Kidney epithelial cell (primary cell): Measurements from ENCODE around the gene TSEN34. TPM values are rescaled to one million over a fixed set of nuclear protein-coding genes. Genes with fewer than 3 reads are reported as not detected.
"Not testable (repeated sequence)": the region's sequence is repeated elsewhere in the genome, so short reads cannot be mapped to it uniquely, and the experiment has no call there.

Experiments
- DNase-seq: peaks from one replicate; pipeline ENCODE4 v3.0.0-alpha.2; 2010; ENCODE audit warnings: low read depth
- H3K27me3 ChIP-seq: 2 replicates; pipeline ENCODE4 v1.6.0; 2011; ENCODE audit warnings: low read length; ENCODE audit not compliant: control insufficient read depth, insufficient read depth
- H3K36me3 ChIP-seq: 2 replicates; pipeline ENCODE4 v1.5.1; 2011; ENCODE audit warnings: low read length; ENCODE audit not compliant: control insufficient read depth, insufficient read depth
- H3K4me3 ChIP-seq: 2 replicates; pipeline ENCODE4 v1.5.1; 2011; ENCODE audit warnings: low read depth, mild to moderate bottlenecking, control low read depth, low read length
- CTCF ChIP-seq: IDR thresholded peaks from 2 replicates; pipeline ENCODE4 v1.5.1; 2011; ENCODE audit warnings: mild to moderate bottlenecking, moderate library complexity, low read length, control low read depth, inconsistent platforms; ENCODE audit not compliant: insufficient read depth, poor library complexity, severe bottlenecking
- total RNA-seq: library from RNA; depleted of rRNA; stranded (reverse); fragments of >200 nt; gene quantifications from 2 replicates; pipeline ENCODE4 v1.2.3, GENCODE V29; 2015

Gene TSEN34
- total RNA-seq, 1 donor from 2014 or later: 108 TPM

- peaks cover 6% of the 10 kb centered on the region for H3K36me3 ChIP-seq
These were observed 20.1 kb downstream of the TSEN34 start for GRCh38 chr19:54211235-54211634.

DNA sequence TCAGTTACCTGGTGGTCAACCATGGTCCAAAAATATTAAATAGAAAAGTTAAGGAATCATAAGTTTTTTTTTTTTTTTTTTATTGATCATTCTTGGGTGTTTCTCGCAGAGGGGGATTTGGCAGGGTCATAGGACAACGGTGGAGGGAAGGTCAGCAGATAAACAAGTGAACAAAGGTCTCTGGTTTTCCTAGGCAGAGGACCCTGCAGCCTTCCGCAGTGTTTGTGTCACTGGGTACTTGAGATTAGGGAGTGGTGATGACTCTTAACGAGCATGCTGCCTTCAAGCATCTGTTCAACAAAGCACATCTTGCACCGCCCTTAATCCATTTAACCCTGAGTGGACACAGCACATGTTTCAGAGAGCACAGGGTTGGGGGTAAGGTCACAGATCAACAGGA lies 23.1 kb downstream of the TSEN34 start:
- not testable (repeated sequence) for H3K27me3 ChIP-seq, H3K36me3 ChIP-seq, DNase-seq, H3K4me3 ChIP-seq

More at GRCh38 chr19:54211235-54211634, 20.1 kb downstream of the TSEN34 start:
- TF ChIP-seq CTCF: no peak
- H3K27me3 ChIP-seq: peaks cover 2% of the 10 kb centered on the region
- no peak for DNase-seq
- no peak overlapping the region for H3K4me3 ChIP-seq

DNA sequence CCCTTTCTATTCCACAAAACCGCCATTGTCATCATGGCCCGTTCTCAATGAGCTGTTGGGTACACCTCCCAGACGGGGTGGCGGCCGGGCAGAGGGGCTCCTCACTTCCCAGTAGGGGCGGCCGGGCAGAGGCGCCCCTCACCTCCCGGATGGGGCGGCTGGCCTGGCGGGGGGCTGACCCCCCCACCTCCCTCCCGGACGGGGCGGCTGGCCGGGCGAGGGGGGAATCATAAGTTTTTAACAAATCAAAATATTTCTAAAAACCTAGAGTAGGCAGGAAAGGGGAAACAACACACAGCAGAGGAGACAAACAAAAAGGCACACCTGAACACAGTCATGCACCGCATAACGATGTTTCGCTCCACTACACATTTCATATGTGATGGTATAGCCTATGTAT lies 23.6 kb downstream of the TSEN34 start:
- H3K4me3 ChIP-seq, H3K36me3 ChIP-seq, H3K27me3 ChIP-seq, DNase-seq: not testable (repeated sequence)

DNA sequence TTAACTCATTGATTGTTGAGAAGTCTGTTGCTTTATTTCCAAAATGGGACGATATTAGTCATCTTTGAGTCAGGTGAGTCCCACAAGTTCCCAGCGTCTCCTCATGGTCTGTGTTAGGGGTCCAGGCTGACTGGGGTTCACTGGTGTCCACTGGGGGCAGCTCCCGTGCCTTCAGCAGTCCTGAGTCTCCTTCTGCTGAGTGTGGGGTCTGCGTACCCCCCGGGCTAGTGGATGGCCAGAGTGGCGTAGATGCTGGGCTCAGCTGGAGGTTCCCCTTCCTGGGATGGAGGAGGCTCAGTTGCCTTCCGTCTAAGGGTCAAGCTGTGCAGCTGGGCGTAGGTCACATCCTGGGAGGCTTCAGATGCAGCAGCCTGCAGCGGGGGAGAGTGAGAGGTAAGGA lies 25.8 kb downstream of the TSEN34 start:
- Histone ChIP-seq H3K36me3 (no peaks in the 10 kb centered on the region), H3K27me3 (peaks cover 2% of the 10 kb centered on the region), H3K4me3 (no peak overlapping the region)
- TF ChIP-seq CTCF: no peak
- DNase-seq: no peak

- not testable (repeated sequence) for H3K36me3 ChIP-seq, H3K27me3 ChIP-seq, H3K4me3 ChIP-seq, DNase-seq
These were observed 26.6 kb downstream of the TSEN34 start for GRCh38 chr19:54217517-54218247.

GRCh38 chr19:54218259-54218658 lies 27.2 kb downstream of the TSEN34 start:
- H3K4me3 ChIP-seq: no peak overlapping the region
- TF ChIP-seq CTCF: no peak
- no peaks in the 10 kb centered on the region for H3K36me3 ChIP-seq
- no peak for DNase-seq
- H3K27me3 ChIP-seq: peaks cover 12% of the 10 kb centered on the region

GRCh38 chr19:54218960-54219661 lies 28.0 kb downstream of the TSEN34 start:
- H3K4me3 ChIP-seq: no peak overlapping the region
- H3K36me3 ChIP-seq: no peaks in the 10 kb centered on the region
- TF ChIP-seq CTCF: no peak
- no peak for DNase-seq
- H3K27me3 ChIP-seq: peaks cover 14% of the 10 kb centered on the region

DNA sequence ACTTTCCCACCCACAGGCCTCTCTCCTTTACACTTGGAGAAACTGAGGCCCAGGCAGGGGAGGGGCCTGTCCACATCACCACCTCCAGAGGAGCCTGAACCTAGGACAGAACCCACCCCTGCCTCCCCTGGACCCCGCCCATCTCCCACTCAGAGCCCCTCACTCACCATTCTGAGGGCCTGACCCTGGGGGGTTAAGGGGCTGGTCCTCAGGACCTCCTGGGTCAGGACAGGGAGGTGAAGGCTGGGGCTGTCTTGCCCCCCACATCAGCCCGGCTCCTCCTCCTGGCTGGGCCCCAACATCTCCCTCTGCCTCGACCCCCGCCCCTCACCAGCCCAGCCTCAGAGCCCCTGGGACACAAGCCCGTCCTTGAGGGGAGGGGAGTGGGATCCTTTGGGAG lies 28.6 kb downstream of the TSEN34 start:
- H3K27me3 ChIP-seq: peaks cover 15% of the 10 kb centered on the region
- H3K36me3 ChIP-seq, DNase-seq, H3K4me3 ChIP-seq: not testable (repeated sequence)

DNA sequence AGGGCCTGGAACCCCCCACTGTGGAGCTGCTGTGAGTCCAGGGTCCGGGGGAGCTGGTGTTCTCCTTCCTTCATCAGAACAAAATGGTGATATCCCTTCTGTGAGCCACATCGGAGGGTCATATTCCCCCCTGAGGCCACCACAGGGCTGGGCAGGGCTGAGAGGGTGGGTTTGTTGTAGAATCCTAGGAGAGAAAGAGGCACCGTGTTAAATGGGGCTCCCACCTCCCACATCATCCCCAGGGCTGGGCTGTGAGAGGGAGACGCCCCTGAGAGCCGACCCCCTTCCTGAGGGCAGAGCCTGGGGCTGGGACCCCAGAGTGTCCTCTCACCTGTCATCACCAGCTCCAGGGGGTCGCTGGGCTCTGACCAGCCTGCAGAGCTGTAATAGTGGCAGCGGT lies 30.8 kb downstream of the TSEN34 start:
- H3K27me3 ChIP-seq: peaks cover 15% of the 10 kb centered on the region
- not testable (repeated sequence) for H3K4me3 ChIP-seq, DNase-seq, H3K36me3 ChIP-seq

GRCh38 chr19:54222474-54223276 lies 31.6 kb downstream of the TSEN34 start, which contains the start of gene LILRB3:
TSS of gene LILRB3 (minus strand) at chr19:54223007. CDS start at chr19:54222976, 31 bp downstream.
- not testable (repeated sequence) for H3K4me3 ChIP-seq, DNase-seq, H3K36me3 ChIP-seq
- peaks cover 15% of the 10 kb centered on the region for H3K27me3 ChIP-seq
